Activated CD8-positive, alpha-beta memory T cell treated with anti-CD3 and anti-CD28 coated beads for 36 hours (primary cell): ENCODE results near the gene RNF121. TPM values are rescaled to one million over a fixed set of nuclear protein-coding genes. Genes with fewer than 3 reads are reported as not detected.

ENCODE experiments used
- CTCF ChIA-PET: fragments of 350-600 bp; sonication (Branson Sonifier 250); formaldehyde crosslinking; loops from one replicate; lab custom pipeline; 2021; ENCODE audit warnings: antibody characterized with exemption; lab: Charles Lee
- POLR2A ChIA-PET: fragments of 350-600 bp; sonication (Branson Sonifier 250); formaldehyde crosslinking; loops from one replicate; lab custom pipeline; 2021; ENCODE audit warnings: antibody characterized with exemption; lab: Charles Lee
- total RNA-seq, 2 experiments: library from RNA; stranded (reverse); gene quantifications; one replicate each; pipeline ENCODE4 v1.2.3, GENCODE V29; 2021

The RNF121 gene
- total RNA-seq, 2 experiments from 2014 or later, result 48.1 to 50.7 TPM

- ChIA-PET POLR2A (interaction anchor here (0.7 to 2.1 kb wide), 4 partner anchors 9 to 67 kb away, joined by 3 to 9 read pairs (median 8); partner anchors contain the start of gene NUMA1), CTCF (interaction anchor here (0.7 to 1.2 kb wide), 2 partner anchors 15 to 103 kb away, joined by 3 read pairs; no protein-coding TSS in a partner anchor)
Observed at GRCh38 chr11:72040491-72041363, 111.9 kb downstream of the RNF121 start.

GRCh38 chr11:72041364-72042063 lies 112.7 kb downstream of the RNF121 start:
- CTCF ChIA-PET, result no interaction called here
- POLR2A ChIA-PET, result interaction anchor here (0.7 kb wide), 1 partner anchor 66 kb away, joined by 9 read pairs; no protein-coding TSS in a partner anchor

GRCh38 chr11:72042064-72042745 lies 113.4 kb downstream of the RNF121 start:
- ChIA-PET CTCF (no interaction called here), POLR2A (no interaction called here)

- POLR2A ChIA-PET, result interaction anchor here (0.6 kb wide), 1 partner anchor 188 kb away, joined by 5 read pairs; no protein-coding TSS in a partner anchor
- CTCF ChIA-PET, result no interaction called here
Observed at GRCh38 chr11:72045849-72046248, 117.0 kb downstream of the RNF121 start.

Other genes with a start within 250 kb of the RNF121 start
- not detected for gene DEFB108B, start 95.8 kb upstream of the RNF121 start, total RNA-seq
- not detected for gene DEFB131B, start 50.6 kb upstream of the RNF121 start, total RNA-seq
- gene XNDC1N, start 452 bp upstream of the RNF121 start, total RNA-seq, result 10 to 100 TPM; 12.1 to 15.0 TPM
- gene IL18BP, start 69.9 kb downstream of the RNF121 start, total RNA-seq, result 1 to 10 TPM; 6.6 to 7.9 TPM
- gene NUMA1, start 151.5 kb downstream of the RNF121 start, total RNA-seq, result 100 to 1,000 TPM; 103 to 110 TPM
- gene LRRC51, start 151.8 kb downstream of the RNF121 start, total RNA-seq, result 10 to 100 TPM in 1 of 2 experiments, 1 to 10 TPM in 1; 9.6 to 11.3 TPM
- 10 to 100 TPM; 66.9 to 77.0 TPM for gene LAMTOR1, start 174.3 kb downstream of the RNF121 start, total RNA-seq
- not detected for gene TOMT, start 176.9 kb downstream of the RNF121 start, total RNA-seq
- gene ANAPC15, start 183.6 kb downstream of the RNF121 start, total RNA-seq, result 10 to 100 TPM; 53.5 to 59.4 TPM
- not detected for gene FOLR3, start 206.7 kb downstream of the RNF121 start, total RNA-seq